SU-DHL-6 (cell line): ENCODE results near the gene SLC25A45.

Experiments
- H2AFZ ChIP-seq: fragments of 200-600 bp; sonication (generic); 2 replicates; pipeline ENCODE4 v1.6.1; 2014; ENCODE audit warnings: low read depth, mild to moderate bottlenecking, moderate library complexity, mixed read lengths, antibody characterized with exemption, low read length; ENCODE audit not compliant: severe bottlenecking
- H3F3A ChIP-seq: fragments of 200-600 bp; shearing (Covaris generic); 2 replicates; pipeline ENCODE4 v1.6.0; 2016; ENCODE audit warnings: antibody characterized with exemption, mild to moderate bottlenecking; ENCODE audit not compliant: insufficient read depth
- H3K27ac ChIP-seq: fragments of 200-600 bp; sonication (generic); 2 replicates; pipeline ENCODE4 v1.5.1; 2016; ENCODE audit warnings: low read depth, mild to moderate bottlenecking, low read length, moderate library complexity, mixed read lengths
- H3K27me3 ChIP-seq: fragments of 200-600 bp; sonication (generic), shearing (Covaris generic); 2 replicates; pipeline ENCODE4 v1.6.0; 2014; ENCODE audit warnings: mild to moderate bottlenecking, low read length
- H3K36me3 ChIP-seq: fragments of 200-600 bp; sonication (generic); 2 replicates; pipeline ENCODE4 v1.6.1; 2014; ENCODE audit warnings: mild to moderate bottlenecking, low read length, mixed read lengths
- H3K4me2 ChIP-seq: fragments of 300-600, 200-600 bp; shearing (Covaris generic), sonication (generic); 2 replicates; pipeline ENCODE4 v1.6.0; 2014; ENCODE audit warnings: low read length, low read depth, mild to moderate bottlenecking; ENCODE audit not compliant: poor library complexity, severe bottlenecking
- H3K4me3 ChIP-seq: fragments of 200-600 bp; sonication (generic); 2 replicates; pipeline ENCODE4 v1.5.1; 2014; ENCODE audit warnings: antibody characterized with exemption, low read length, mild to moderate bottlenecking, mixed read lengths; ENCODE audit not compliant: insufficient read depth, poor library complexity, severe bottlenecking
- H3K79me2 ChIP-seq: fragments of 200-600 bp; sonication (generic); 2 replicates; pipeline ENCODE4 v1.6.1; 2014; ENCODE audit warnings: mild to moderate bottlenecking, low read length, moderate library complexity; ENCODE audit not compliant: insufficient read depth
- H3K9ac ChIP-seq: fragments of 200-600 bp; sonication (generic); 2 replicates; pipeline ENCODE4 v1.7.0; 2014; ENCODE audit warnings: mild to moderate bottlenecking, low read length
- H3K9me2 ChIP-seq: fragments of 200-600 bp; sonication (generic); replicated peaks from 2 replicates; pipeline ENCODE4 v1.6.1; 2014; ENCODE audit warnings: low read length; ENCODE audit not compliant: insufficient read depth
- H3K9me3 ChIP-seq: fragments of 200-600 bp; sonication (generic); 2 replicates; pipeline ENCODE4 v1.6.1; 2014; ENCODE audit warnings: low read length, mixed read lengths; ENCODE audit not compliant: insufficient read depth
- H4K20me1 ChIP-seq: fragments of 200-600 bp; sonication (generic); 2 replicates; pipeline ENCODE4 v1.6.1; 2014; ENCODE audit warnings: low read depth, mild to moderate bottlenecking, antibody characterized with exemption, low read length, moderate library complexity, mixed read lengths
- EZH2phosphoT487 ChIP-seq: fragments of 200-600 bp; sonication (generic), shearing (Covaris generic); conservative IDR thresholded peaks from 2 replicates; pipeline ENCODE4 v1.6.1; 2018; ENCODE audit warnings: mild to moderate bottlenecking, antibody characterized with exemption, low read length, moderate library complexity, mixed read lengths
- TF ChIP-seq, protein P1 (sequence below): fragments of 200-600 bp; sonication (generic); IDR thresholded peaks from one replicate; pipeline ENCODE4 v1.5.1; 2017; ENCODE audit warnings: antibody characterized with exemption, mild to moderate bottlenecking, low read length, moderate library complexity; ENCODE audit not compliant: insufficient read depth, poor library complexity, severe bottlenecking

SLC25A45 gene

DNA sequence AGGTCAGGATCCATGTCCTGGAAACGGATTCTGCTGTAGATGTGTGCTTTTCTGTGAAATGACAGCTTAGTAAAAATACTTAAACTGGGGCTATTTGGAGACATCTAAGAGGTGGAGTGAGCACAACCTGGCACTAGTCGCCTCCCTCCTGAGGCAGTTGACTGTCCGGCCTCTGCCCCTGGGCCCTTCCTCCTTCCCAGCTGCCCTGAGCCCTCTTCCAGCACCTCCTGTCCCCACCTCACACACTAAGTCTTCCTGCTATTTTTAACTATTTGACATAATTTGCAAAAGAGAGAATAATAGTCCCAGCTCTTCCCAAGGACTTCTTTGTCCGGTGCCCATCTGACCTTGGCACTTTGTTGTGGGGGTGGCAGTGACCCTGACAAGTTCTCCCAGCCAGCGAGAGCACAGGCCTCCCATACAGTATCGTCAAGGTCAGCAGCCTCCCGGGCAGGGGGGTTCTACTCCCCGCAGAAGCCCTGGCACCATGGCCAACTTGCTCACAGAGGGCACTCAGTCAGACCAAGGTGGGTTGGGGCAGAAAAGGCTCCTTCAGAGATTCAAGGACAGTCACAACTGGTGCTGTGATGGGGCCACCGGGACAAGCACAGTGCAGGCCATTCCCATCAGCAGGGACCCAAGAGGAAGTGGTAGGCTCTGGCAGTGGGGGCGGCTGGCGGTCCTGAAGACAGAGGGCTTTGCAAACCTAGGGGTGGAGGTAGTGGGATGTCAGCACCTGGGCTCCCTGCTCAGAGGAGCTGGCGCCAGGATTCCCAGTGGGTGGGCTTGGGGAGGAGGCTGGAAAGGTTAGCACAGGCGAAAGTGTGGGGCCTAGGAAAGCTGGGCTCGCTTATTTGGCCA, 34.6 kb upstream of the SLC25A45 start:
- Histone ChIP-seq H2AFZ (no peak overlapping the region), H3K79me2 (peaks cover 5% of the 10 kb centered on the region; the same call in 1 of the 2 replicates), H4K20me1 (no peaks in the 10 kb centered on the region), H3K9me2 (no peaks in the 10 kb centered on the region), H3K9me3 (no peaks in the 10 kb centered on the region), H3F3A (peaks cover 48% of the 10 kb centered on the region), H3K36me3 (no peaks in the 10 kb centered on the region), H3K27ac (peak overlapping the region; percentile 98), H3K27me3 (no peaks in the 10 kb centered on the region), H3K4me2 (peak overlapping the region; percentile 98), H3K9ac (peak overlapping the region; percentile 99), H3K4me3 (peak overlapping the region; percentile 58)
- no peak for TF ChIP-seq EZH2phosphoT487
- TF ChIP-seq, protein P1, sequence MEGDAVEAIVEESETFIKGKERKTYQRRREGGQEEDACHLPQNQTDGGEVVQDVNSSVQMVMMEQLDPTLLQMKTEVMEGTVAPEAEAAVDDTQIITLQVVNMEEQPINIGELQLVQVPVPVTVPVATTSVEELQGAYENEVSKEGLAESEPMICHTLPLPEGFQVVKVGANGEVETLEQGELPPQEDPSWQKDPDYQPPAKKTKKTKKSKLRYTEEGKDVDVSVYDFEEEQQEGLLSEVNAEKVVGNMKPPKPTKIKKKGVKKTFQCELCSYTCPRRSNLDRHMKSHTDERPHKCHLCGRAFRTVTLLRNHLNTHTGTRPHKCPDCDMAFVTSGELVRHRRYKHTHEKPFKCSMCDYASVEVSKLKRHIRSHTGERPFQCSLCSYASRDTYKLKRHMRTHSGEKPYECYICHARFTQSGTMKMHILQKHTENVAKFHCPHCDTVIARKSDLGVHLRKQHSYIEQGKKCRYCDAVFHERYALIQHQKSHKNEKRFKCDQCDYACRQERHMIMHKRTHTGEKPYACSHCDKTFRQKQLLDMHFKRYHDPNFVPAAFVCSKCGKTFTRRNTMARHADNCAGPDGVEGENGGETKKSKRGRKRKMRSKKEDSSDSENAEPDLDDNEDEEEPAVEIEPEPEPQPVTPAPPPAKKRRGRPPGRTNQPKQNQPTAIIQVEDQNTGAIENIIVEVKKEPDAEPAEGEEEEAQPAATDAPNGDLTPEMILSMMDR: no peak

DNA sequence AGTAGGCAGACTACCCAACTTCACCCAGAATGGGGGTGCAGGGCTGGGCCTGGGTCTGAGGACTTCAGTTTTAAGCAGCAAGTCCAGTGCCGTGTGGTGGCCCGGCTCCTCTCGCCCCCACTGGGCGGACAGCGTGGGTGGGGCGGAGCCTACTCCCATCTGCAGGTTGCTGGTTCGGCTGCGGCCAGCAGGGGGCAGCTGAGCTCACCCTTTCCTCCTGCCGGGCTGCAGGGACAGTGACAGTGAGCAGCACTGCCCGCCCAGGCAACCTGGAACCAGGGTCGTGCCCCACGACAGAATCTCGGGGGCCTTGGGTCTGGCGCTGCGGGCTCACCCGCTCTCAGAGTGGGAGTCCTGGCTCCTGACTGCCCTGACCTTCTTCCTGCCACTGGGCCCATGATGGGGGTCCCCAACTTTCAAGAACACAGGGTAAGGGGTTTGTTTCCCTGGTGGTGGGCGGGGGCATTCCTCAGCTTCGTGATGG, 33.9 kb upstream of the SLC25A45 start:
- peak overlapping the region; percentile 99 for H3K9ac ChIP-seq
- peak overlapping the region; percentile 98 for H3K27ac ChIP-seq
- H2AFZ ChIP-seq: peak overlapping the region; percentile 39
- H3K9me3 ChIP-seq: no peaks in the 10 kb centered on the region
- no peaks in the 10 kb centered on the region for H3K36me3 ChIP-seq
- peak overlapping the region; percentile 98 for H3K4me2 ChIP-seq
- no peaks in the 10 kb centered on the region; the same call in 1 of the 2 replicates for H3K79me2 ChIP-seq
- TF ChIP-seq, protein P1: peak; percentile 75
- no peak for TF ChIP-seq EZH2phosphoT487
- no peaks in the 10 kb centered on the region for H3K27me3 ChIP-seq
- H3K9me2 ChIP-seq: no peaks in the 10 kb centered on the region
- no peaks in the 10 kb centered on the region for H4K20me1 ChIP-seq
- peaks cover 42% of the 10 kb centered on the region for H3F3A ChIP-seq
- peak overlapping the region; percentile 58 for H3K4me3 ChIP-seq

DNA sequence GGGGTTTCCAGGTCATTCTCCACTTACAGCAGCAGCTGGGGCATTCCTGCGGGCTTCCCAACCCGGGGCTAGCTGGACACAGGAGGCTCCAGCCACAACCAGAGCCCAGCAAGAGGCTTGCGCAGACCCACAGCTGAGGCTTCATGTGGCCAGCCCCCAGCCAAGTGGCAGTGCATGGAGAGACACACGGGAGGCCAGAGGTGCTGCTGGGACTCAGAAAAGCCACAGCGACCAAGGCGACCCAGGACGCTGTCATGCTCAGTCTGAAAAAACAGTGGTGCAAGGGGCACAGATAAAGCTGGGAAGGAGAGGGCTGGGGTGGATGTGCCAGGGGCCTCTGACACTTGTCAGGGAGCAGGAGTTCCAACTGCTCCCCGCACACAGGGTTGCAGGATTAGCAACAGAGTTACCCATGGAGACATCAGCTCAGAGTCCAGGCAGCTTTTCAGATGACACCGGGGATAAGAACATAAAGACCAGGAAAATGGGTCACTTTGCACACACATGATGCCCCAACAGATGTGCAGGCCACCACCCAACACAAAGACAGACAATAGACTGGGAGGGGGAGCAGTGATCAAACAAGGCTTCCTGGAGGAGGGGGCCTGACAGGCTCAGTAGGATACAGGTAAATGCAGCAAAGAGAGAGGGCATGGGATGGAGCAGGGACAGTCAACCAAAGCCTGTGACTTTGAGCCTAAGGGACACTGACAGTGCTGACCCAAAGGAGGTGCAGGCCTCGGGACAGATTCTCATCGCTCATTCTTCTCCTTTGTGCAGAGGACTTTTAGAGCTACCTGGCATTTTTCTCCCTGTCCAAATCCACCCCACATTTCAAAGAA, 33.3 kb upstream of the SLC25A45 start:
- H3K9me3 ChIP-seq: no peaks in the 10 kb centered on the region
- peaks cover 36% of the 10 kb centered on the region for H3F3A ChIP-seq
- no peaks in the 10 kb centered on the region for H3K36me3 ChIP-seq
- no peak overlapping the region for H3K4me3 ChIP-seq
- TF ChIP-seq, protein P1: no peak
- TF ChIP-seq EZH2phosphoT487: no peak
- H3K9me2 ChIP-seq: no peaks in the 10 kb centered on the region
- no peaks in the 10 kb centered on the region for H4K20me1 ChIP-seq
- H3K27ac ChIP-seq: peak overlapping the region; percentile 98
- H3K4me2 ChIP-seq: peak overlapping the region; percentile 98
- H3K27me3 ChIP-seq: no peaks in the 10 kb centered on the region
- H2AFZ ChIP-seq: peak overlapping the region; percentile 39
- no peaks in the 10 kb centered on the region; the same call in 1 of the 2 replicates for H3K79me2 ChIP-seq
- H3K9ac ChIP-seq: peak overlapping the region; percentile 99
